BJ (cell line): Measurements from ENCODE around the gene DRC7. TPM values are rescaled to one million over a fixed set of nuclear protein-coding genes. Genes with fewer than 3 reads are reported as not detected.

Experiments
- CTCF ChIA-PET: fragments of 350-600 bp; formaldehyde crosslinking; extraction: SDS; loops from one replicate; lab custom pipeline; 2021; ENCODE audit warnings: antibody characterized with exemption, inconsistent platforms; lab: Yijun Ruan, JAX
- POLR2A ChIA-PET: fragments of 300-600 bp; sonication (Branson Sonifier 250); formaldehyde crosslinking; extraction: SDS; loops from one replicate; lab custom pipeline; 2021; ENCODE audit warnings: antibody characterized with exemption; lab: Charles Lee
- DNase-seq: peaks from one replicate; pipeline ENCODE4 v3.0.0-alpha.2; 2011; ENCODE audit warnings: low read depth
- H3K27me3 ChIP-seq: 2 replicates; pipeline ENCODE4 v1.6.0; 2011; ENCODE audit warnings: low read length; ENCODE audit not compliant: control insufficient read depth, insufficient read depth
- H3K36me3 ChIP-seq: 2 replicates; pipeline ENCODE4 v1.5.1; 2011; ENCODE audit warnings: low read length; ENCODE audit not compliant: control insufficient read depth, insufficient read depth
- H3K4me3 ChIP-seq: 2 replicates; pipeline ENCODE4 v1.5.1; 2011; ENCODE audit warnings: low read depth, mild to moderate bottlenecking, control low read depth, low read length
- polyA plus RNA-seq: library from polyadenylated mRNA; depleted of rRNA; stranded (reverse); fragments of >200 nt; gene quantifications from 2 replicates; pipeline ENCODE4 v1.2.3, GENCODE V29; 2011
- TF ChIP-seq, protein P1 (sequence below): IDR thresholded peaks from 2 replicates; pipeline ENCODE4 v1.5.1; 2011; ENCODE audit warnings: low read depth, mild to moderate bottlenecking, control low read depth, inconsistent platforms, low read length, moderate library complexity; ENCODE audit not compliant: insufficient read depth

DRC7 gene
- polyA plus RNA-seq, 1 experiment, result not detected

DNA sequence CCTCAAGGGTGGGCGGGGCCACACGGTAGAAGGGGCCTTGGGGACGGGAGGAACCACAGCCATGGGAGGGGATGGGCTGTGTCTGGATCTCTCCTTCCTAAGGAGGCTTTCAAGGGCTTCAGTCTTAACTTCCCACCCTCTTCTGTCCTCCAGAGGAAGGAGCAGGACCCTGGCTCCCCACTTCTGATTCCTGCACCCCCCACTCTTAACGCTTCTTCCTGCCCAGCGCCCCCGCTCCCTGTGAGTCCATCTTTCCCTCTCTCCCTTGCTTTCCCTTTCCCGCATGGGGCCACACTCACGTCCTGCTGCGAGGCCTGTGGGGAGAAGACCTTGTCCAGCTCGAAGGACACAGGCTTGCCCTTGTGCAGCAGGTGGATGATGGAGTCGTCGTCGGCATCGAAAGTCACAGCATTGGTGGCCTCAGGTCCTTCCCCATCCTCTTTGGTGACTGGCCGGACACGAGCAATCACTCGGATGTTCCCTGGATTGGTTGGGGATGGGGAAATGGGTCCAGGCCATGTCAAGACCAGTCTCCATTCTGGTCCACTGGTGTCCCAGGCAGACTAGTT lies 70.6 kb downstream of the DRC7 start:
- no peak for DNase-seq
- H3K36me3 ChIP-seq, result peaks cover 49% of the 10 kb centered on the region
- TF ChIP-seq, protein P1, sequence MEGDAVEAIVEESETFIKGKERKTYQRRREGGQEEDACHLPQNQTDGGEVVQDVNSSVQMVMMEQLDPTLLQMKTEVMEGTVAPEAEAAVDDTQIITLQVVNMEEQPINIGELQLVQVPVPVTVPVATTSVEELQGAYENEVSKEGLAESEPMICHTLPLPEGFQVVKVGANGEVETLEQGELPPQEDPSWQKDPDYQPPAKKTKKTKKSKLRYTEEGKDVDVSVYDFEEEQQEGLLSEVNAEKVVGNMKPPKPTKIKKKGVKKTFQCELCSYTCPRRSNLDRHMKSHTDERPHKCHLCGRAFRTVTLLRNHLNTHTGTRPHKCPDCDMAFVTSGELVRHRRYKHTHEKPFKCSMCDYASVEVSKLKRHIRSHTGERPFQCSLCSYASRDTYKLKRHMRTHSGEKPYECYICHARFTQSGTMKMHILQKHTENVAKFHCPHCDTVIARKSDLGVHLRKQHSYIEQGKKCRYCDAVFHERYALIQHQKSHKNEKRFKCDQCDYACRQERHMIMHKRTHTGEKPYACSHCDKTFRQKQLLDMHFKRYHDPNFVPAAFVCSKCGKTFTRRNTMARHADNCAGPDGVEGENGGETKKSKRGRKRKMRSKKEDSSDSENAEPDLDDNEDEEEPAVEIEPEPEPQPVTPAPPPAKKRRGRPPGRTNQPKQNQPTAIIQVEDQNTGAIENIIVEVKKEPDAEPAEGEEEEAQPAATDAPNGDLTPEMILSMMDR, result no peak
- no peaks in the 10 kb centered on the region for H3K27me3 ChIP-seq
- H3K4me3 ChIP-seq, result no peak overlapping the region
- ChIA-PET CTCF (interaction anchor here (1.0 to 1.3 kb wide), 2 partner anchors 42 to 141 kb away, joined by 3 read pairs; no protein-coding TSS in a partner anchor), POLR2A (no interaction called here)

DNA sequence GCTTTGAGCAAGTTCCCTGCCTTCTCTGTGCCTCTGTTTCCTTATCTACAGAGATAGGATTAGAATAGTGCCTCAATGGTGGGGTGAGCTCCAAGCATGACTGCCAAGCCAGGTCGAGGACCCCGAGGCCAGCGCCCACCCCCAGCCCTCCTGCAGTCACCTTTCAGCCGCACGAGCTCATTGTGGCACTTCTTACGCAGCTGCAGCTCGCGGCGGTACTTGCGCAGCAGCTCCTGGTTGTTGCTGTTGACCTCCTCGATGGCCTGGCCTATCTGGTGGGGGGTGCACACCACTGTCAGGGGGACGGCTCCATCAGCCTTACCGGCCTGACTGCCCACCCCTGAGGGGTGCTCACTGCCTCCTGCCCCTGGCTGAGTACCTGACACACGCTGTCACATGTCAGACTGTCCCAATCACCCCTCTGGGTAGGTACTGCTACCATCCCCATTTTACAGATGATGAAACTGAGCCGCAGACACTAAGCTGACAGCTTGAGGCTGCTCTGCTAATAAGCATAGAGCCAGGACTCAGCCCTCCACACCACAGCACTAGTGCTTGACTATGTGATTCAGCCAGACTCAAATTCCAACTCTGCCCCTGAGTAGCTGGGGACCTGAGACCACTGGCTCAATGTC lies 72.2 kb downstream of the DRC7 start:
- H3K36me3 ChIP-seq, result peaks cover 46% of the 10 kb centered on the region
- DNase-seq, result no peak
- ChIA-PET POLR2A (no interaction called here), CTCF (interaction anchor here (0.5 to 2.4 kb wide), 5 partner anchors 9 to 801 kb away, joined by 3 to 19 read pairs (median 4); no protein-coding TSS in a partner anchor)
- no peak overlapping the region for H3K4me3 ChIP-seq
- TF ChIP-seq, protein P1, result no peak
- H3K27me3 ChIP-seq, result no peaks in the 10 kb centered on the region

DNA sequence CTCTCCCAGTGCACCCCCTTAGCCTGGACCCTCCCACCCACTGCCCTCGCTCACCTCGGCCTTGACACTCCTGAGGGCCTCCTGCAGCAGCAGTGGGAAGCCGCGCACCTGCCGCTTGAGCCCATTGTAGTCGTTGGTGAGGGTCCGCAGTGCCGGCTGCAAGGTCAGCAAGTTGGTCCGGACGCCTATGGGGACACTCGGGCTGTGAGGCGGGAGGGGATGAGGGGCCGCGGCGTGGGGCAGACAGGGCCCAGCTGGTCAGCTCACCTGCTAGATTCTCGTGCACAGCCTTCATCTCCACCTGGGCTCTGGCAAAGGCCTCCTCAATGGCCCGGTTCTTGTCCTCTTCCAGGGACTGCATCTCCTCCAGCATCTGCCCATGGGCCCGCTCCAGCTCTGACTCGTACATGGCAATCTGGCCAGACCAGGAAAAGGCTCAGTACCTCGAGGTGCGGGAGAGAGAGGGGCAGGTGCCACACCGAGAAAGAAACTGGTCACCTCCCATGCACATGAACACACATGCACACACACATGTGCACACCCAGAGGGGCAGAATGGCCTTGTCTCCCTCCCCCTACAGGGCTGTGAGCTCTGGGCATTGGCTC lies 75.0 kb downstream of the DRC7 start:
- Histone ChIP-seq H3K4me3 (no peak overlapping the region), H3K36me3 (peaks cover 49% of the 10 kb centered on the region), H3K27me3 (no peaks in the 10 kb centered on the region)
- TF ChIP-seq, protein P1, result no peak
- ChIA-PET POLR2A (no interaction called here), CTCF (interaction anchor here (1.4 kb wide), 1 partner anchor 12 kb away, joined by 6 read pairs; no protein-coding TSS in a partner anchor)
- no peak for DNase-seq

DNA sequence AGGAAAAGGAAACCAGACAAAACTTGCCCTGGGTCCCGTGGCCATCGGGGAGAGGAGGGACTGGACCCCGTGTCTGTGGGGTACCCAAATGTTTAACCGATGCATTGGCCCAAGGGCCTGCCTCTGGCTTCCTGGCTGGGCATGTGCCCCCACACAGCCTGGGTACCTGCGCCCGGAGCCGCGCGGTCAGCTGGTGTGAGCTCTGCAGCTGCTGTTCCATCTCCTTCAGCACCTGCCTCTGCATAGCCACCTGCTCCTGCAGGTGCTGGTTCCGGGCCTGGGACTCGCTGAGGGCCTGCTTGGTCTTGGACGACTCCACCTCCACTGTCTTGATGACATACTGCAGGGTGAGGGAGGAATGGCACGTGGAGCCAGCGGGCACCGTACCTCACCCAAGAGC lies 75.8 kb downstream of the DRC7 start:
- Histone ChIP-seq H3K4me3 (no peak overlapping the region), H3K27me3 (no peaks in the 10 kb centered on the region), H3K36me3 (peaks cover 50% of the 10 kb centered on the region)
- POLR2A ChIA-PET, result no interaction called here
- TF ChIP-seq, protein P1, result no peak
- CTCF ChIA-PET, result interaction anchor here (1.4 kb wide), 1 partner anchor 12 kb away, joined by 6 read pairs; no protein-coding TSS in a partner anchor
- no peak for DNase-seq

DNA sequence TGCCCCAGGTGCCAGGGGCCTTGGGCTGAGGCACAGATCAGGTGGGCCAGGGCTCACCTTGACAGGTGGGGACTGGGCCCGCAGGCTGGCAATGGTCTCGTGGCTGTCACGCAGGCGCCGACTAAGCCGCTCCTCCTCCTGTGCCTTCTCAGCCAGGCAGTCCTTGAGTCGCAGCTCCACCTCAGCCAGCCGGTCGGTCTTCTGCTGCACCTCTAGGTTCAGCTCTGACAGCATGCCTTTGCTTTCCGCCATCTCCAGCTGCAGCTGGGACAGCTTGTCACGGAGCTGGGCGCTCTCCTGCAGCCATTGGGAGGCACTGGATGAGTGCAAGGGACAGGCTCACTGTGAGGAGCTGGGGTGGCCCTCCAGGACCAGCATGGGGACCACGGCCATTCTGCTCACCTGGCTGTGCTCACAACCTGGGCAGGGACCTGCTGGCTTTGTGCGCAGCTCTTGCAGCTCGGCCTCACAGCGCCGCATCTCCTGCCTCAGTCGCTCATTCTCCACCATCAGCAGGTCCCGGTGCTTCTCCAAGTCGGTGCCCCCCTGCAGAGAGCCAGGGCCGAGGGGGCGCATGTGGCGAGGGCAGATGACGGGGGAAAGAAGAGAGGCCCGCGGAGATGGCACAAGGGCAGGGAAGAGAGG lies 76.7 kb downstream of the DRC7 start:
- DNase-seq, result no peak
- ChIA-PET POLR2A (no interaction called here), CTCF (interaction anchor here (2.3 kb wide), 1 partner anchor 14 kb away, joined by 10 read pairs; no protein-coding TSS in a partner anchor)
- Histone ChIP-seq H3K36me3 (peaks cover 51% of the 10 kb centered on the region), H3K27me3 (no peaks in the 10 kb centered on the region), H3K4me3 (no peak overlapping the region)
- TF ChIP-seq, protein P1, result no peak
